Suprapubic skin (tissue), 4 donors: ENCODE measurements around the gene KCNA4.

Experiments used
- CTCF ChIP-seq, 2 donors: fragments of 200-600 bp in 1 of 2; fragments of 450-650 bp in 1 of 2; sonication (generic) in 1 of 2; IDR thresholded peaks; one replicate each; pipeline ENCODE4 v1.5.1; 2016 to 2019; ENCODE audit warnings: antibody characterized with exemption in 2 of 2, mild to moderate bottlenecking in 1 of 2, moderate library complexity in 1 of 2
- EP300 ChIP-seq: sonication (generic); formaldehyde crosslinking; IDR thresholded peaks from one replicate; pipeline ENCODE4 v1.6.1; 2017; ENCODE audit warnings: antibody characterized with exemption
- POLR2AphosphoS5 ChIP-seq, 3 donors: sonication (generic); formaldehyde crosslinking; IDR thresholded peaks; one replicate each; pipeline ENCODE4 v1.6.1; 2017; ENCODE audit warnings: antibody characterized with exemption in 3 of 3

DNA sequence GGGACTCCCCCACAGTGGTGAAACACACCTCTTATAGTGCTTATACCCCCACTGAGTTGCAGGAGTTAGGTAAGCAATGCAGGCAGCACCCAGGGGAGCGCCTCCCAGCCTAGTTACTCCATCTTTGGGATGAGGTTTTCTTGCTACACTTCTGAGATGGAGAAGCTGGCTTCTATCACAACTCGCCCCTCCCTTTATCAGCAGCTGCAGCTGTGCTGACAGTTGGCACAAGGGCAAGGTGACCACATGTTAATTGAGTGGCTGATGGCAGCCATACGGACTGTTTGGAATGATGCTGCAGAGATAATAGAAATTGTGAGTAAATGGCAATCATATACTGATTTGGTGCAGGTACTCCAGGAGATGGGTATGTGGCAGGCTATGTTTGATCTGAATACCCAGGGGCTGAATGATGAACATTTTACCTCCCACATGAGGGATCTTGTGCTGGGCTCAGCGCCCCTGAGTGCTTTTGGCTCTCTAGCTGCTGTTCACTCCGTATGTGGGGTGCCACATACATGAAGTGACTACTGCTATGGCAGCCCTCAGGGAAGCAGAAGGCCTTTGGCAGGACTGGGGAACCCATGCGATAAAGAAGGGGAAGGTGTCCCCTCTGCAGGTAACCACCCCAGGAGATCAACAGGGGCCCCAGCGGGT is 29.2 kb upstream of the KCNA4 start:
- TF ChIP-seq CTCF (IDR thresholded peaks at IDR 0.05) = no peak
- TF ChIP-seq POLR2AphosphoS5 (IDR thresholded peaks at IDR 0.05) = no peak
- TF ChIP-seq EP300 = no peak
